Spleen (tissue), 3 donors: Measurements from ENCODE around the gene KIF25.

ENCODE experiments used
- POLR2A ChIP-seq, 3 donors: fragments of 450-650 bp; IDR thresholded peaks; one replicate each; pipeline ENCODE4 v1.5.1; 2017; ENCODE audit warnings: antibody characterized with exemption in 3 of 3, mild to moderate bottlenecking in 1 of 3
- POLR2AphosphoS5 ChIP-seq, 3 donors: sonication (generic); formaldehyde crosslinking; IDR thresholded peaks; one replicate each; pipeline ENCODE4 v1.5.1; 2017; ENCODE audit warnings: antibody characterized with exemption in 3 of 3

- no peak for TF ChIP-seq POLR2A (IDR thresholded peaks at IDR 0.05)
- no peak for TF ChIP-seq POLR2AphosphoS5 (IDR thresholded peaks at IDR 0.05)
Measured at GRCh38 chr6:167984144-167984719, 13.2 kb upstream of the KIF25 start.
